ENCODE results near the gene CEMIP. TPM values are rescaled to one million over a fixed set of nuclear protein-coding genes. Genes with fewer than 3 reads are reported as not detected.

The CEMIP gene
- total RNA-seq, 6 donors from 2014 or later = 0.59 to 38.8 (median 5.7) TPM

DNA sequence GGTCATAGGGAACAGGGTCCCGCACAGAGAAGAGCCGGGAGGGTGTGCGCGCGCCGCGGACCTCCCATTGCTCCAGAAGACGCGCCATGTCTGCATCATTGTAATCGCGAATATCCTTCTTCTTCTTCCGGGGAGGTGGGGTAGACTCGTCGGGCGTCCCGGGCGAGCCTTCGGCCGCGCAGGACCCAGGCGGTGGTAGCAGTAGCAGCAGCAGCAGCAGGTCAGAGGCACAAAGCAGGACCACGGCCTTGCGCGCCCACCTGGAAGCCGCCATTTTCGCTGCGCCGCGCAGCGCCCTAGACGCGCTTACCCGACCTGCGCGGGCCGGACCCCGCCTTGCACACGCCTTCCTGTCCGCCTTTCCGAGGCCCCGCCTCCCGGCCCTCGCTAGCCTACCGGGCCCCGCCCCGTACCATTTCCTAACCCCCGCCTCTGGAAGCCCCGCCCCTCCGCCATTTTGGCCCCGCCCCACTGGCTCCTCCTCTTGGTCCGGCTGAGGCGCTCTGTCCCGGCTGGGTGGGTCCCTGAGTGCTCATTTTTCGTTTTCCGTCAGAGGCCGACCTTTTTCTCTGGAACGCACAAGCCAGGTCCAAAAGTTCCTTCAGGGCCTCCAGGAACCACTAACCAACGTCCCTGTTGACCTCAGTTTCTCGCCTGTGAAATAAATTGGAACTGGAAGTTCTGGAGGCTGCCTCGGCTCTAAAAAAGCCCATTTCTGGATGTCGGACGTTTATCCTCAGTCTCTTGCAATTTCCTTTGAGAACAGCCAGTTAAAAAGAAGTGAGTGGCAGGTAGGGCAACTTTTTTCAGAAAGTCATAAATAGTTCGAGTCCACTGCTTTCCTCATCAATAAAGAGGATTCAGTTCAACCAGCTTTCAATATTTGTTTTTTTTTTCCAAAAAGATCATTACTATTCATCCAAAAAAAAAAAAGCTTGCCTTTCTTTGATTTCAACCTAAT is 210.6 kb downstream of the CEMIP start, which contains the start of gene MESD:
Gene MESD, minus strand, starts transcription at position 302 of the 961 bp plus-strand sequence. Its CDS starts 28 bp downstream, at position 274.
- H3K4me3 ChIP-seq = peak within 1 kb of the TSS; percentile 65 to 77 (median 70)
- ATAC-seq (ENCODE audit: low FRiP score in 2 of 2) (peak; percentile 98 to 100), DNase-seq (peak; percentile 98 to 100)
- H3K27me3 ChIP-seq = no peaks in the 10 kb centered on the region
- H3K4me1 ChIP-seq = peaks cover 40 to 62% (median 45%) of the 10 kb centered on the region in 4 donors
- no peaks in the 10 kb centered on the region for H3K36me3 ChIP-seq
- H3K9me3 ChIP-seq = no peaks in the 10 kb centered on the region
- TF ChIP-seq POLR2A (IDR thresholded peaks at IDR 0.05) (peak in 3 of 4 donors; percentile 84 to 94 (median 84)), POLR2AphosphoS5 (IDR thresholded peaks at IDR 0.05) (peak; percentile 83 to 94), EP300 (IDR thresholded peaks at IDR 0.05) (no peak), CTCF (IDR thresholded peaks at IDR 0.05) (no peak)
- peak within 1 kb of the TSS; percentile 83 to 96 (median 92) for H3K27ac ChIP-seq
- 1% methylated on average over 22 to 45 of the region's 63 CpGs for WGBS, 2 donors

DNA sequence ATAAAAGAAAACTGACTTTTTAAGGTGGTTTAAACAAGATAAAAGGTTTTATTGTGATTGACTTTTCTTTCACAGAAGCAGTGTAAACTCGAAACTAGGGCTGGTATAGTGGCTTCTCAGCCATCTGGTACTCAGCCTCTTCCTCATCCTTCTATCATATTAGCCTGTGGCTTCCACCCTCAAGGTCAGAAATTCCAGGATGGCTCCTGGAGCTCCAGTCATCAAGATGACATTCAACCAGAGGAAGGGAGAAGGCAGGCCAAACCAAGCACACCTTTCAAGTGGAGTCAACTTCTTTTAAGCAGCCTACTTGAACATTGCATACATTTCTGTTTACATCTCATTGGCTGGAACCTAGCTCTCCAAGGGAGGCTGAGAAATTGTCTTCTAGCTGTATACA is 211.8 kb downstream of the CEMIP start:
- Histone ChIP-seq H3K9me3 (no peaks in the 10 kb centered on the region), H3K27me3 (no peaks in the 10 kb centered on the region), H3K27ac (peak overlapping the region; percentile 40 to 96 (median 88)), H3K4me1 (peaks cover 33 to 55% (median 37%) of the 10 kb centered on the region in 4 donors), H3K4me3 (no peak overlapping the region), H3K36me3 (no peaks in the 10 kb centered on the region)
- no peak for TF ChIP-seq POLR2A (IDR thresholded peaks at IDR 0.05)
- TF ChIP-seq CTCF (IDR thresholded peaks at IDR 0.05) = no peak
- no peak for TF ChIP-seq EP300 (IDR thresholded peaks at IDR 0.05)
- TF ChIP-seq POLR2AphosphoS5 (IDR thresholded peaks at IDR 0.05) = no peak
- ATAC-seq (ENCODE audit: low FRiP score in 2 of 2) (no peak), DNase-seq (no peak)
- 96 to 100% methylated on average over 1 of the region's 1 CpG for WGBS, 2 donors

- H3K27ac ChIP-seq = peak overlapping the region; percentile 40 to 96 (median 88)
- no peak overlapping the region for H3K4me3 ChIP-seq
- ATAC-seq (ENCODE audit: low FRiP score in 2 of 2) (peak in 1 of 2 donors; percentile 74), DNase-seq (peak in 1 of 2 donors; percentile 46)
- no peaks in the 10 kb centered on the region for H3K36me3 ChIP-seq
- no peaks in the 10 kb centered on the region for H3K27me3 ChIP-seq
- peaks cover 32 to 50% (median 35%) of the 10 kb centered on the region in 4 donors for H3K4me1 ChIP-seq
- WGBS, 2 donors = 55 to 67% methylated on average over 5 of the region's 5 CpGs
- no peaks in the 10 kb centered on the region for H3K9me3 ChIP-seq
- TF ChIP-seq POLR2AphosphoS5 (IDR thresholded peaks at IDR 0.05) (peak in 1 of 2 donors; percentile 36), POLR2A (IDR thresholded peaks at IDR 0.05) (no peak), EP300 (IDR thresholded peaks at IDR 0.05) (peak in 1 of 4 donors; percentile 26)
These were observed 212.3 kb downstream of the CEMIP start for GRCh38 chr15:80991421-80991820.

DNA sequence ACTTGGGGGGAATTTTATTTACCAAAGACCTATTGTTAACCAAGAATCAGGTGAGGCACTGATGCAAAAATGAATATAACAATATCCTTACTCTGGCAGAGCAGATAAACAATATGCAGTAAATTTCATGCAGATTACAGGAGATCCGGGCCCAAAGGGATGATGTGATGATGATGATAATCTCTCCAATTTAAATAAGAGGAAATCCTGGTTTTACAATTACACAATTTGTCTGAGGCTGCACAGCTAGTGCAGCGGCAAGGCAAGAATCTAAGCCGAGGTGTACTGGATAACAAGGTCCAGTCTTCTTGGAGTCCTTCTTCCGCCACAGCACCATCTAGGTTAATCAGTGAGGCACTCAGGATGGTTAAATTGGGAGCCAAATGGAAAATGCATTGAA is 212.8 kb downstream of the CEMIP start:
- TF ChIP-seq CTCF (IDR thresholded peaks at IDR 0.05) (no peak), POLR2A (IDR thresholded peaks at IDR 0.05) (no peak), EP300 (IDR thresholded peaks at IDR 0.05) (no peak)
- H3K4me1 ChIP-seq = peaks cover 26 to 44% (median 30%) of the 10 kb centered on the region in 4 donors
- 63 to 71% methylated on average over 4 of the region's 4 CpGs for WGBS, 2 donors
- H3K4me3 ChIP-seq = no peak overlapping the region
- ATAC-seq (ENCODE audit: low FRiP score in 2 of 2) = no peak
- H3K9me3 ChIP-seq = no peaks in the 10 kb centered on the region
- H3K36me3 ChIP-seq = no peaks in the 10 kb centered on the region
- H3K27me3 ChIP-seq = no peaks in the 10 kb centered on the region
- H3K27ac ChIP-seq = no peak overlapping the region
- DNase-seq = no peak

GRCh38 chr15:80992441-80992840 is 213.3 kb downstream of the CEMIP start:
- Histone ChIP-seq H3K27me3 (no peaks in the 10 kb centered on the region), H3K9me3 (no peaks in the 10 kb centered on the region), H3K4me3 (no peak overlapping the region), H3K4me1 (peaks cover 24 to 40% (median 27%) of the 10 kb centered on the region in 4 donors), H3K27ac (no peak overlapping the region), H3K36me3 (no peaks in the 10 kb centered on the region)
- ATAC-seq (ENCODE audit: low FRiP score in 2 of 2) (no peak), DNase-seq (no peak)
- 83 to 100% methylated on average over 1 of the region's 1 CpG for WGBS, 2 donors
- TF ChIP-seq POLR2A (IDR thresholded peaks at IDR 0.05) = no peak
- TF ChIP-seq CTCF (IDR thresholded peaks at IDR 0.05) = no peak
- no peak for TF ChIP-seq EP300 (IDR thresholded peaks at IDR 0.05)
- TF ChIP-seq POLR2AphosphoS5 (IDR thresholded peaks at IDR 0.05) = no peak
